PC-3 (cell line): ENCODE data around the gene HPS5. TPM values are rescaled to one million over a fixed set of nuclear protein-coding genes. Genes with fewer than 3 reads are reported as not detected.
"Not testable (repeated sequence)": the region's sequence is repeated elsewhere in the genome, so short reads cannot be mapped to it uniquely, and the experiment has no call there.

Source experiments
- ATAC-seq: fragments of 200-7000 bp; cut with Tn5 transposase; 2 replicates; pipeline ENCODE4 v1.9.1; 2020; ENCODE audit warnings: mild to moderate bottlenecking, moderate library complexity
- BruUV-seq: library from RNA; stranded (reverse); fragments of 400-500 nt; replicated peaks from 2 replicates; lab custom pipeline; 2021; lab: Mats Ljungman, UMichigan
- CTCF ChIA-PET: fragments of 300-600 bp; sonication (Branson Sonifier 250); formaldehyde crosslinking; loops from one replicate; lab custom pipeline; 2022; ENCODE audit warnings: antibody characterized with exemption; lab: Charles Lee
- POLR2A ChIA-PET: fragments of 300-600 bp; sonication (Branson Sonifier 250); formaldehyde crosslinking; loops from one replicate; lab custom pipeline; 2022; ENCODE audit warnings: antibody characterized with exemption; ENCODE audit not compliant: unreplicated experiment; lab: Charles Lee
- DNase-seq: peaks from one replicate; pipeline ENCODE4 v3.0.0-alpha.2; 2015
- H2AFZ ChIP-seq: fragments of 300-600 bp; sonication (generic); 2 replicates; pipeline ENCODE4 v1.6.0; 2016; ENCODE audit warnings: antibody characterized with exemption, low read length
- H3F3A ChIP-seq: fragments of 300-600 bp; sonication (generic); one replicate; pipeline ENCODE4 v1.6.0; 2017; ENCODE audit warnings: antibody characterized with exemption, low read length, control low read depth, mild to moderate bottlenecking; ENCODE audit not compliant: unreplicated experiment
- H3K27ac ChIP-seq: fragments of 300-600 bp; sonication (generic); 2 replicates; pipeline ENCODE4 v1.5.1; 2016; ENCODE audit warnings: mild to moderate bottlenecking, low read length
- H3K27me3 ChIP-seq: fragments of 300-600 bp; sonication (generic); 2 replicates; pipeline ENCODE4 v1.6.1; 2016; ENCODE audit warnings: low read length, mixed read lengths
- H3K36me3 ChIP-seq: fragments of 300-600 bp; sonication (generic); 2 replicates; pipeline ENCODE4 v1.6.1; 2016; ENCODE audit warnings: low read depth, mixed run types, low read length, mixed read lengths
- H3K4me1 ChIP-seq: fragments of 300-600 bp; sonication (generic); 2 replicates; pipeline ENCODE4 v1.5.1; 2016; ENCODE audit warnings: low read length; ENCODE audit not compliant: insufficient read depth
- H3K4me2 ChIP-seq: fragments of 300-600 bp; sonication (generic); 2 replicates; pipeline ENCODE4 v1.6.0; 2016; ENCODE audit warnings: low read length
- H3K4me3 ChIP-seq: fragments of 300-600 bp; sonication (generic); 2 replicates; pipeline ENCODE4 v1.5.1; 2016; ENCODE audit warnings: mild to moderate bottlenecking, low read length, mixed read lengths
- H3K79me2 ChIP-seq: fragments of 300-600 bp; sonication (generic); 2 replicates; pipeline ENCODE4 v1.6.1; 2017; ENCODE audit warnings: low read length, mixed read lengths
- H3K9ac ChIP-seq: fragments of 300-600 bp; sonication (generic); 2 replicates; pipeline ENCODE4 v1.6.0; 2016; ENCODE audit warnings: mild to moderate bottlenecking, low read length
- H3K9me2 ChIP-seq: fragments of 300-600 bp; sonication (generic); replicated peaks from 2 replicates; pipeline ENCODE4 v1.6.1; 2016; ENCODE audit warnings: mixed run types, low read length, mixed read lengths
- H3K9me3 ChIP-seq: fragments of 300-600 bp; sonication (generic); 2 replicates; pipeline ENCODE4 v1.6.1; 2016; ENCODE audit warnings: low read length, mixed read lengths
- H4K20me1 ChIP-seq: fragments of 300-600 bp; sonication (generic); 2 replicates; pipeline ENCODE4 v1.6.1; 2016; ENCODE audit warnings: low read length, mixed read lengths
- CTCF ChIP-seq: fragments of 300-600 bp; sonication (generic); conservative IDR thresholded peaks from 2 replicates; pipeline ENCODE4 v1.5.1; 2017; ENCODE audit warnings: antibody characterized with exemption, low read depth, mild to moderate bottlenecking, low read length
- EZH2 ChIP-seq: fragments of 300-600 bp; sonication (generic); IDR thresholded peaks from one replicate; pipeline ENCODE4 v1.6.1; 2017; ENCODE audit warnings: antibody characterized with exemption, mild to moderate bottlenecking, low read length; ENCODE audit not compliant: unreplicated experiment
- EZH2phosphoT487 ChIP-seq: fragments of 300-600 bp; sonication (generic); IDR thresholded peaks from 2 replicates; pipeline ENCODE4 v1.6.1; 2018; ENCODE audit warnings: mild to moderate bottlenecking, antibody characterized with exemption, low read length, borderline replicate concordance
- intact Hi-C: fragments of 100-400 bp; cut with micrococcal nuclease; formaldehyde crosslinking; loops from 2 replicates; pipeline ENCODE4 v1.9.0; 2023
- total RNA-seq: library from RNA; depleted of rRNA; stranded (reverse); fragments of >200 nt; gene quantifications from 2 replicates; pipeline ENCODE4 v1.2.3, GENCODE V29; 2014

Gene HPS5
- total RNA-seq, 1 experiment from 2014 or later, result 15.2 TPM

- Histone ChIP-seq H3F3A (no peaks in the 10 kb centered on the region), H3K36me3 (no peaks in the 10 kb centered on the region), H3K79me2 (no peaks in the 10 kb centered on the region), H3K4me3 (no peak overlapping the region), H3K9me2 (no peaks in the 10 kb centered on the region), H2AFZ (no peak overlapping the region), H3K27me3 (no peaks in the 10 kb centered on the region), H3K9me3 (no peaks in the 10 kb centered on the region), H4K20me1 (no peaks in the 10 kb centered on the region), H3K4me2 (no peak overlapping the region), H3K27ac (no peak overlapping the region), H3K9ac (no peak overlapping the region), H3K4me1 (no peaks in the 10 kb centered on the region)
- intact Hi-C loops, result no loop called here
- no TSS peak for BruUV-seq
- CTCF ChIA-PET, result no interaction called here
- ATAC-seq (no peak), DNase-seq (no peak)
- TF ChIP-seq CTCF, result no peak
- TF ChIP-seq EZH2phosphoT487, result no peak
- no peak for TF ChIP-seq EZH2
- POLR2A ChIA-PET, result no interaction called here
Observed at GRCh38 chr11:18271206-18271605, 50.7 kb downstream of the HPS5 start.

GRCh38 chr11:18270102-18270501 lies 51.8 kb downstream of the HPS5 start:
- Histone ChIP-seq H3K9me3 (no peaks in the 10 kb centered on the region), H4K20me1 (no peaks in the 10 kb centered on the region), H3K36me3 (no peaks in the 10 kb centered on the region), H3K27ac (no peak overlapping the region), H3F3A (no peaks in the 10 kb centered on the region), H3K27me3 (no peaks in the 10 kb centered on the region), H3K4me1 (no peaks in the 10 kb centered on the region), H3K79me2 (no peaks in the 10 kb centered on the region), H3K9me2 (no peaks in the 10 kb centered on the region), H3K9ac (no peak overlapping the region), H3K4me3 (no peak overlapping the region), H3K4me2 (no peak overlapping the region), H2AFZ (no peak overlapping the region)
- no TSS peak for BruUV-seq
- intact Hi-C loops, result no loop called here
- ATAC-seq (no peak), DNase-seq (no peak)
- POLR2A ChIA-PET, result no interaction called here
- CTCF ChIA-PET, result interaction anchor here (0.6 to 1.0 kb wide), 2 partner anchors 26 to 117 kb away, joined by 3 to 6 read pairs; no protein-coding TSS in a partner anchor
- TF ChIP-seq EZH2phosphoT487 (no peak), CTCF (no peak), EZH2 (no peak)

- H3K79me2 ChIP-seq, H3K9me2 ChIP-seq, H3K4me2 ChIP-seq, H3K27me3 ChIP-seq, H3K4me3 ChIP-seq, H3K9me3 ChIP-seq, POLR2A ChIA-PET, intact Hi-C loops, BruUV-seq, H3K9ac ChIP-seq, H2AFZ ChIP-seq, CTCF ChIA-PET, H3K36me3 ChIP-seq, H3K4me1 ChIP-seq, H3K27ac ChIP-seq, ATAC-seq, DNase-seq, H3F3A ChIP-seq, H4K20me1 ChIP-seq: not testable (repeated sequence)
Observed at GRCh38 chr11:18269252-18269651, 52.7 kb downstream of the HPS5 start.

- H3K79me2 ChIP-seq, intact Hi-C loops, H3K9me2 ChIP-seq, H3K9ac ChIP-seq, H3K4me3 ChIP-seq, H4K20me1 ChIP-seq, H3K4me1 ChIP-seq, H3K27me3 ChIP-seq, BruUV-seq, H3K9me3 ChIP-seq, H3K4me2 ChIP-seq, H3K36me3 ChIP-seq, H3K27ac ChIP-seq, POLR2A ChIA-PET, ATAC-seq, H3F3A ChIP-seq, H2AFZ ChIP-seq, CTCF ChIA-PET, DNase-seq: not testable (repeated sequence)
Observed at GRCh38 chr11:18267335-18268133, 54.4 kb downstream of the HPS5 start.
